WTC11 (cell line): ENCODE data around the gene GFOD2.

Experiments
- CTCF ChIP-seq: fragments of 200-600 bp; IDR thresholded peaks from 2 replicates; pipeline ENCODE4 v1.8.0; 2022; ENCODE audit warnings: antibody characterized with exemption
- NR2C2 ChIP-seq: sonication (generic); formaldehyde crosslinking; IDR thresholded peaks from 2 replicates; pipeline ENCODE4 v1.8.0; 2022; ENCODE audit warnings: mild to moderate bottlenecking, missing genetic modification reagents
- TF ChIP-seq, protein P1 (sequence below): sonication (generic); formaldehyde crosslinking; IDR thresholded peaks from 2 replicates; pipeline ENCODE4 v1.8.0; 2022; ENCODE audit warnings: mild to moderate bottlenecking, missing genetic modification reagents

DNA sequence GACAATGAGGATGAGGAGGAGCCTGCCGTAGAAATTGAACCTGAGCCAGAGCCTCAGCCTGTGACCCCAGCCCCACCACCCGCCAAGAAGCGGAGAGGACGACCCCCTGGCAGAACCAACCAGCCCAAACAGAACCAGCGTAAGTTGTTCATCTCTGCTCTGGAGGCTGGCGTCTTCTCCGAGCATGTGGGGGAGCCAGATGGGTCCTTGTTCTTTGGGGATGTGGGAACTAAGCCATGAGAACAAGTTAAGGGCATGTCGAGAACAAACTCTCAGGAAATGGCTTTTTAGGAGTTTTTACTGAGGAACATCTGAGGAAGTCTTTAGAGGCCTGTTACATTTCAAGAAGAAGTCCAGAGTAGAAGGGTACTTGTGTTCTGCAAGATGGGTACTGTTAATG lies 82.4 kb downstream of the GFOD2 start:
- TF ChIP-seq, protein P1, sequence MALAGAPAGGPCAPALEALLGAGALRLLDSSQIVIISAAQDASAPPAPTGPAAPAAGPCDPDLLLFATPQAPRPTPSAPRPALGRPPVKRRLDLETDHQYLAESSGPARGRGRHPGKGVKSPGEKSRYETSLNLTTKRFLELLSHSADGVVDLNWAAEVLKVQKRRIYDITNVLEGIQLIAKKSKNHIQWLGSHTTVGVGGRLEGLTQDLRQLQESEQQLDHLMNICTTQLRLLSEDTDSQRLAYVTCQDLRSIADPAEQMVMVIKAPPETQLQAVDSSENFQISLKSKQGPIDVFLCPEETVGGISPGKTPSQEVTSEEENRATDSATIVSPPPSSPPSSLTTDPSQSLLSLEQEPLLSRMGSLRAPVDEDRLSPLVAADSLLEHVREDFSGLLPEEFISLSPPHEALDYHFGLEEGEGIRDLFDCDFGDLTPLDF (CRISPR knock-in tag), result no peak
- no peak for TF ChIP-seq CTCF
- no peak for TF ChIP-seq NR2C2 (CRISPR knock-in tag)
